Body of pancreas (tissue), 4 donors: ENCODE data around the gene LECT2. TPM values are rescaled to one million over a fixed set of nuclear protein-coding genes. Genes with fewer than 3 reads are reported as not detected.

Experiments
- ATAC-seq: fragments of 150-250 bp; one replicate; pipeline ENCODE4 v1.9.1; 2016
- DNase-seq, 4 donors: peaks; one replicate each; pipeline ENCODE4 v3.0.0-alpha.2; 2019
- H3K27ac ChIP-seq, 4 donors: fragments of 200-600 bp; sonication (generic); 1 replicate in 3 of 4; 2 replicates in 1 of 4; pipeline versions ENCODE4 v1.5.1 to v1.6.1; 2016 to 2019; ENCODE audit warnings: mild to moderate bottlenecking in 1 of 4, mixed read lengths in 1 of 4, moderate library complexity in 1 of 4
- H3K27me3 ChIP-seq, 2 donors: fragments of 200-600 bp; sonication (generic); one replicate each; pipeline ENCODE4 v1.6.0; 2016; ENCODE audit warnings: mild to moderate bottlenecking in 1 of 2
- H3K36me3 ChIP-seq, 2 donors: fragments of 200-600 bp; sonication (generic); replicated peaks in 1 of 2; 2 replicates each; pipeline ENCODE4 v1.5.1; 2016; ENCODE audit warnings: low read depth in 2 of 2; ENCODE audit not compliant: insufficient read depth in 1 of 2
- H3K4me1 ChIP-seq: fragments of 200-600 bp; sonication (generic); one replicate; pipeline ENCODE4 v1.6.0; 2016
- H3K4me3 ChIP-seq, 2 donors: fragments of 200-600 bp; sonication (generic); 1 replicate in 1 of 2; 2 replicates in 1 of 2; pipeline ENCODE4 v1.5.1; 2016 to 2019
- H3K9me3 ChIP-seq, 3 donors: fragments of 200-600 bp; sonication (generic); 1 replicate in 2 of 3; 2 replicates in 1 of 3; pipeline ENCODE4 v1.5.1; 2016
- CTCF ChIP-seq, 7 experiments: fragments of 450-650 bp in 4 of 7; fragments of 200-600 bp in 3 of 7; sonication (generic) in 3 of 7; IDR thresholded peaks; one replicate each; pipeline ENCODE4 v1.5.1; 2016 to 2019; ENCODE audit warnings: antibody characterized with exemption in 7 of 7
- POLR2A ChIP-seq, 3 donors: fragments of 450-650 bp; IDR thresholded peaks; one replicate each; pipeline ENCODE4 v1.6.1; 2016; ENCODE audit warnings: antibody characterized with exemption in 3 of 3, mild to moderate bottlenecking in 2 of 3
- WGBS, 2 donors: methylation state at CpG; one replicate each; pipeline ENCODE4 v1.1.5; 2017; 5-methylcytosine and 5-hydroxymethylcytosine counted together
- intact Hi-C: fragments of 100-400 bp; cut with DNase I; formaldehyde crosslinking; loops from one replicate; pipeline ENCODE4 v1.15.1; 2023
- total RNA-seq, 2 donors: library from RNA; depleted of rRNA; stranded (reverse); fragments of >200 nt; gene quantifications; one replicate each; pipeline ENCODE4 v1.1.0, GENCODE V29; 2016

Gene LECT2
- total RNA-seq, 2 donors from 2014 or later = not detected

GRCh38 chr5:135995976-135996375, 41.2 kb upstream of the LECT2 start:
- ATAC-seq (no peak), DNase-seq (no peak)
- intact Hi-C loops = no loop called here
- 82 to 84% methylated on average over 3 of the region's 3 CpGs for WGBS, 2 donors
- H3K27ac ChIP-seq = no peak overlapping the region
- no peak overlapping the region for H3K4me3 ChIP-seq
- H3K27me3 ChIP-seq = no peaks in the 10 kb centered on the region
- no peaks in the 10 kb centered on the region for H3K36me3 ChIP-seq
- no peaks in the 10 kb centered on the region for H3K9me3 ChIP-seq
- H3K4me1 ChIP-seq = no peaks in the 10 kb centered on the region
- no peak for TF ChIP-seq POLR2A (IDR thresholded peaks at IDR 0.05)
- no peak for TF ChIP-seq CTCF (IDR thresholded peaks at IDR 0.05)

GRCh38 chr5:135993880-135994636, 39.3 kb upstream of the LECT2 start:
- Histone ChIP-seq H3K36me3 (no peaks in the 10 kb centered on the region), H3K27ac (no peak overlapping the region), H3K4me3 (no peak overlapping the region), H3K27me3 (no peaks in the 10 kb centered on the region), H3K9me3 (no peaks in the 10 kb centered on the region), H3K4me1 (no peaks in the 10 kb centered on the region)
- DNase-seq (no peak), ATAC-seq (peak; percentile 33)
- WGBS, 2 donors = 60% methylated on average over 6 of the region's 6 CpGs
- TF ChIP-seq POLR2A (IDR thresholded peaks at IDR 0.05) = no peak
- TF ChIP-seq CTCF (IDR thresholded peaks at IDR 0.05) = no peak
- intact Hi-C loops = no loop called here

- no peaks in the 10 kb centered on the region for H3K36me3 ChIP-seq
- H3K9me3 ChIP-seq = no peaks in the 10 kb centered on the region
- H3K4me3 ChIP-seq = no peak overlapping the region
- ATAC-seq (no peak), DNase-seq (no peak)
- WGBS, 2 donors = 70 to 73% methylated on average over 6 of the region's 6 CpGs
- H3K27me3 ChIP-seq = no peaks in the 10 kb centered on the region
- no peak overlapping the region for H3K27ac ChIP-seq
- intact Hi-C loops = no loop called here
- H3K4me1 ChIP-seq = no peaks in the 10 kb centered on the region
- no peak for TF ChIP-seq POLR2A (IDR thresholded peaks at IDR 0.05)
- TF ChIP-seq CTCF (IDR thresholded peaks at IDR 0.05) = no peak
These were observed 38.6 kb upstream of the LECT2 start for GRCh38 chr5:135993335-135993879.

- DNase-seq (no peak), ATAC-seq (no peak)
- no peaks in the 10 kb centered on the region for H3K4me1 ChIP-seq
- no peak overlapping the region for H3K27ac ChIP-seq
- no peaks in the 10 kb centered on the region for H3K36me3 ChIP-seq
- TF ChIP-seq CTCF (IDR thresholded peaks at IDR 0.05) = no peak
- WGBS, 2 donors = 76 to 82% methylated on average over 6 of the region's 6 CpGs
- H3K4me3 ChIP-seq = no peak overlapping the region
- H3K27me3 ChIP-seq = no peaks in the 10 kb centered on the region
- H3K9me3 ChIP-seq = no peaks in the 10 kb centered on the region
- intact Hi-C loops = no loop called here
These were observed 36.6 kb upstream of the LECT2 start for GRCh38 chr5:135991429-135991828.
